T-helper 2 cell treated with Interferon-gamma antibody and Interleukin-4, amounts not matched to agents 5 μg/mL and 100 μg/mL, for 36 hours (primary cell): ENCODE measurements around the gene COL25A1.

ENCODE experiments used
- DNase-seq: peaks from one replicate; pipeline ENCODE4 v3.0.0; 2021; ENCODE audit warnings: low spot score
- H3K27ac Mint-ChIP-seq: one replicate; pipeline ENCODE4 v1.8.0; 2021; ENCODE audit warnings: mild to moderate bottlenecking, mixed read lengths
- H3K27me3 Mint-ChIP-seq: one replicate; pipeline ENCODE4 v1.8.0; 2021; ENCODE audit warnings: low read depth, mixed read lengths
- H3K36me3 Mint-ChIP-seq: one replicate; pipeline ENCODE4 v1.8.0; 2021; ENCODE audit warnings: low read depth, mixed read lengths
- H3K4me1 Mint-ChIP-seq: one replicate; pipeline ENCODE4 v1.8.0; 2021; ENCODE audit warnings: low read depth, mixed read lengths
- H3K4me3 Mint-ChIP-seq: one replicate; pipeline ENCODE4 v1.8.0; 2022; ENCODE audit warnings: mild to moderate bottlenecking, moderate library complexity, mixed read lengths
- H3K9me3 Mint-ChIP-seq: one replicate; pipeline ENCODE4 v1.8.0; 2021; ENCODE audit warnings: mixed read lengths

COL25A1 gene

GRCh38 chr4:109185951-109186350 lies 116.5 kb downstream of the COL25A1 start:
- H3K4me1 Mint-ChIP-seq, result no peaks in the 10 kb centered on the region
- no peaks in the 10 kb centered on the region for H3K36me3 Mint-ChIP-seq
- no peak overlapping the region for H3K4me3 Mint-ChIP-seq
- no peaks in the 10 kb centered on the region for H3K9me3 Mint-ChIP-seq
- H3K27me3 Mint-ChIP-seq, result peaks cover 20% of the 10 kb centered on the region
- no peak overlapping the region for H3K27ac Mint-ChIP-seq
- no peak for DNase-seq

GRCh38 chr4:109185548-109185947 lies 116.9 kb downstream of the COL25A1 start:
- Mint-ChIP-seq H3K27ac (no peak overlapping the region), H3K36me3 (no peaks in the 10 kb centered on the region), H3K4me3 (no peak overlapping the region), H3K9me3 (no peaks in the 10 kb centered on the region), H3K4me1 (no peaks in the 10 kb centered on the region), H3K27me3 (peaks cover 21% of the 10 kb centered on the region)
- DNase-seq, result no peak

- Mint-ChIP-seq H3K27ac (no peak overlapping the region), H3K27me3 (peaks cover 25% of the 10 kb centered on the region), H3K4me3 (no peak overlapping the region), H3K4me1 (no peaks in the 10 kb centered on the region), H3K36me3 (no peaks in the 10 kb centered on the region), H3K9me3 (no peaks in the 10 kb centered on the region)
- DNase-seq, result no peak
Measured at GRCh38 chr4:109184491-109184961, 117.9 kb downstream of the COL25A1 start.

DNA sequence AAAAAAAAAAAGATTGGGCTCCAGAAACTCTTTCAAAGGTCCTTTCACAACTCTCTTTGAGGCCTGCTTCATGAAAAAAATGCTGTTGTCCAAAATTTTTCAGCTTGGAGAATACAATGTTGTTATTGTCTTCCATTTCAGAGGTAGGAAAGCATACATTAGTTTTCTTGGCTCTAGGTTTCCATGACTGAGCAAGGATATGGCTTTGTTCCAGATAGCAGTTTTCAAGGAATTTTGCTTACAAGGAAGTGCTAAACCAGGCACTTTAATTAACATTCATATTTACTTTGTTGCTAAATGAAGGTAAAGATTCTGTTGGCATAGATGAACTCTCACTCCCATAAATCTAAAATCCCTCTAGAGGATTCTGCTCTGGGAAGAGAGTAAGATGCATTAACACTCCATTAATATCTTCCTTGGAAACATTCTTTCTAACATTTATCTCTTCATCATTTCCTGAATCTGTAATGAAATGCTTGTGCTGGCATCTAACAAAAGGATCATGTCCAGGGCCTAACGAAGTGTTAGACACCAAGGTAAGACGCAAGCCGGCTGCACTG lies 118.4 kb downstream of the COL25A1 start:
- H3K27me3 Mint-ChIP-seq, result peaks cover 25% of the 10 kb centered on the region
- no peaks in the 10 kb centered on the region for H3K9me3 Mint-ChIP-seq
- no peak overlapping the region for H3K27ac Mint-ChIP-seq
- no peak overlapping the region for H3K4me3 Mint-ChIP-seq
- no peak for DNase-seq
- H3K36me3 Mint-ChIP-seq, result no peaks in the 10 kb centered on the region
- no peaks in the 10 kb centered on the region for H3K4me1 Mint-ChIP-seq

GRCh38 chr4:109182696-109183095 lies 119.8 kb downstream of the COL25A1 start:
- H3K27me3 Mint-ChIP-seq, result peaks cover 26% of the 10 kb centered on the region

GRCh38 chr4:109179061-109179460 lies 123.4 kb downstream of the COL25A1 start:
- Mint-ChIP-seq H3K4me3 (no peak overlapping the region), H3K27me3 (peaks cover 22% of the 10 kb centered on the region), H3K27ac (no peak overlapping the region), H3K9me3 (no peaks in the 10 kb centered on the region), H3K4me1 (no peaks in the 10 kb centered on the region), H3K36me3 (no peaks in the 10 kb centered on the region)
- no peak for DNase-seq

More at GRCh38 chr4:109182696-109183095, 119.8 kb downstream of the COL25A1 start:
- no peak for DNase-seq
- no peaks in the 10 kb centered on the region for H3K9me3 Mint-ChIP-seq
- H3K36me3 Mint-ChIP-seq, result no peaks in the 10 kb centered on the region
- no peaks in the 10 kb centered on the region for H3K4me1 Mint-ChIP-seq
- H3K27ac Mint-ChIP-seq, result no peak overlapping the region
- H3K4me3 Mint-ChIP-seq, result no peak overlapping the region

DNA sequence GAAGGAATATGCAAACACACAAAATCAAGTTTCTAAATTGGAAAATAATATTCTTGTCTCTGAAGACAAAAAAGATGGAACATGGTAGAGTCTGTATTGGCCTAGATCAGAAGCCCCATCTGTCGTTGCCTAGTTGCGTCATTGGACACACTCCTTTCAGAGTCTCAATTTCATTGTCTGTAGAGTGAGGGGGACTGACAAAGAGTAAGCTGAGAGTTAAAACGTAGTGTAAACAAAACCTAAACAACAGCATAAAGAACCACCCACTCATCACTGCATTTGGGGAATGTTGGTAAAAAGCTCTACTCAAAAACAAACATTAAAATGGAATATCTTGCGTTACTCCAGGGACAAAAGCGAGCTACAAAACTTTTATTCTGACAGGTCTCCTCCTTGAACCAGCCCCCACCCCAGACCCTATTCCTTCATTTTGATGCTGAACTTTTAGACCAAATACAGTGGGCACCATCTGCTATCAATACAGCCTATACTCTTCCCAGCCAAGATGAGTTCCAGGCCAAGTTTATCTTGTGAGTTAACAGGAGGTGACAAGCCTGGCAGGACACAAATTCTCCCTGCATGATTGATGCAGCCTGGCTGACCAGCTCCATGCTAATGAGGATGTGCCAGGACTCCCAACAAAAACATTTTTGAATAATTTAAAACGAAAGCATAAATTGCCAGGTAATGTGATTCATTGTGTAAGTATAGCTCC lies 125.2 kb downstream of the COL25A1 start:
- Mint-ChIP-seq H3K9me3 (no peaks in the 10 kb centered on the region), H3K27me3 (peaks cover 17% of the 10 kb centered on the region), H3K36me3 (no peaks in the 10 kb centered on the region), H3K27ac (no peak overlapping the region), H3K4me3 (no peak overlapping the region), H3K4me1 (no peaks in the 10 kb centered on the region)
- DNase-seq, result no peak

GRCh38 chr4:109174224-109174953 lies 128.1 kb downstream of the COL25A1 start:
- H3K27ac Mint-ChIP-seq, result no peak overlapping the region
- no peaks in the 10 kb centered on the region for H3K36me3 Mint-ChIP-seq
- H3K9me3 Mint-ChIP-seq, result no peaks in the 10 kb centered on the region
- no peak overlapping the region for H3K4me3 Mint-ChIP-seq
- peaks cover 12% of the 10 kb centered on the region for H3K27me3 Mint-ChIP-seq
- no peak for DNase-seq
- no peaks in the 10 kb centered on the region for H3K4me1 Mint-ChIP-seq

- no peak overlapping the region for H3K27ac Mint-ChIP-seq
- peaks cover 18% of the 10 kb centered on the region for H3K27me3 Mint-ChIP-seq
- DNase-seq, result no peak
- no peak overlapping the region for H3K4me3 Mint-ChIP-seq
- no peaks in the 10 kb centered on the region for H3K4me1 Mint-ChIP-seq
- H3K9me3 Mint-ChIP-seq, result no peaks in the 10 kb centered on the region
- H3K36me3 Mint-ChIP-seq, result no peaks in the 10 kb centered on the region
Measured at GRCh38 chr4:109172301-109172700, 130.2 kb downstream of the COL25A1 start.

DNA sequence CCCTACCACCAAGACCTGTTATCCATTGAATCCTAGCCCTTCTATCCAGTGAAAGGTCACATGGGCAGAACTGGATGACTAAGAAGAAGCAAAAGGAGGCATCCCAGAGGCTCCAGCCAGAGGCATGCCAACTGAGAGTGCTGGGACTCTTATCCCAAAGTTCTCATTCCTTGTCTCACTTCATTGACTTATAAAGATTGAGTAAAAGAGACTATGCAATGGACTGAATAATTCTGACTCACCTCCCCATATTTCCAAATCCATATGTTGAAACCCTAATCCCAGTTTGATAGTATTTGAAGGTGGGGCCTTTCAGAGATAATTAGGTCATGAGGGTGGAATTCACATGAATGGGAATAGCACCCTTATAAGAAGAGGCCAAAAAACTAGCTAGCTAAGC lies 131.4 kb downstream of the COL25A1 start:
- Mint-ChIP-seq H3K4me1 (no peaks in the 10 kb centered on the region), H3K27me3 (peaks cover 26% of the 10 kb centered on the region), H3K27ac (no peak overlapping the region), H3K9me3 (no peaks in the 10 kb centered on the region), H3K4me3 (no peak overlapping the region), H3K36me3 (no peaks in the 10 kb centered on the region)
- no peak for DNase-seq

DNA sequence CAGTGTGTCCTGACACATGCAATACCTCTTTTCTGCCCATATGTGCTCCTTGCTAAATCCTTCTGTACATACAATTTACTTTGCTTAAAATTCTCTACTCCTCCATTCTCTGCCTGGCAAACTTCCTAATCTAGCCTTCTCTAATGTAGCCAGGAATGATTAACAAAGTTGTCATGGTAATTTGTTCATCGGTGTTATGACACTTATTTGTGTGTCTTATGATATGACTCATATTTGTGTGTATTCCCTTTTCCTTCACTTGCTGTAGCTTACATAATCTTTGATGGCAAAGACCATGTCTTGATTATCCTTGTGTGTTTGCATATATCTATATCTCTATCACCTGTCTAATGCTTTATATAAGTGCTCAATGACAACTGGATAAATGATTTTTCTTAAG lies 133.3 kb downstream of the COL25A1 start:
- H3K4me1 Mint-ChIP-seq, result no peaks in the 10 kb centered on the region
- H3K4me3 Mint-ChIP-seq, result no peak overlapping the region
- no peaks in the 10 kb centered on the region for H3K9me3 Mint-ChIP-seq
- DNase-seq, result no peak
- H3K27ac Mint-ChIP-seq, result no peak overlapping the region
- H3K27me3 Mint-ChIP-seq, result peaks cover 30% of the 10 kb centered on the region
- no peaks in the 10 kb centered on the region for H3K36me3 Mint-ChIP-seq

DNA sequence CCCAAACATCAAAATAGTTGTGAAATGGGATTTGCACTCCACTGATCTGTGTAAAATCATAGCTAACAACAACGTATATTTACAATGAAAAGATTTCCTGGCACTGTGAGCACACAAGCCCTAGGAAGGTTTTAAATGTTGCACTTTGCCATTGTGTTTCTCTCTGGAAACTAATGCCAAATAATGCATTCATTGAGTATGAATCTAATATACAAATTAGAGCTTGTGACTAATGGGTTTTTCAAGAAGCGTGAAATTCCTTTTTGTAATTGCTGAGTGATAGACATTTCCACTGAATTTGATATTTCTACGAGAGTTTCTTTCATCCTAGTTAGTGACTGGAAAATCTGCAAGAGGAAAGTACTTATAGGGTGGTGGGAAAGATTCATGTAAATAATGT lies 135.9 kb downstream of the COL25A1 start:
- Mint-ChIP-seq H3K9me3 (no peaks in the 10 kb centered on the region), H3K4me3 (no peak overlapping the region), H3K27me3 (peaks cover 27% of the 10 kb centered on the region), H3K4me1 (no peaks in the 10 kb centered on the region), H3K27ac (no peak overlapping the region), H3K36me3 (no peaks in the 10 kb centered on the region)
- no peak for DNase-seq

GRCh38 chr4:109166126-109166525 lies 136.3 kb downstream of the COL25A1 start:
- Mint-ChIP-seq H3K9me3 (no peaks in the 10 kb centered on the region), H3K4me1 (no peaks in the 10 kb centered on the region), H3K4me3 (no peak overlapping the region), H3K27ac (no peak overlapping the region), H3K27me3 (peaks cover 27% of the 10 kb centered on the region), H3K36me3 (no peaks in the 10 kb centered on the region)
- DNase-seq, result no peak

DNA sequence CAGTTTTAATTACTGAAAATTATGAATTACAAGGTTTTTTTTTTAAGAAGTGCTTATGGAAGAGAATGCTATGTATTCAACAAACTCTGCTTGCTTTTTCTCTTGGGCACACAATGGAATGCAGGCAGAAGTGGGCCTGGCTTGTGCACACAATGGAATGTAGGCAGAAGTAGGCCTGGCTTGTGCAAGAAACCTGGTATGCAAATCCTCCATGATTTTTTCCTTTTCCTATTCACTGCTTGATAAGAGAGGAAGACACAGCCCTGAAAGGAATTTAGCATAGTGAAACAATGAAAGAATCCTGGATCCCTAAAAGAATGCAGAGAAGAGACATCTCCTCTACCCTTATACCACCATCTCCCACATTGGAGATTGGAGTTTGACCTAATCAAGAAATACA lies 138.4 kb downstream of the COL25A1 start:
- no peak for DNase-seq
- Mint-ChIP-seq H3K36me3 (no peaks in the 10 kb centered on the region), H3K4me3 (no peak overlapping the region), H3K4me1 (no peaks in the 10 kb centered on the region), H3K27ac (no peak overlapping the region), H3K9me3 (no peaks in the 10 kb centered on the region), H3K27me3 (peaks cover 26% of the 10 kb centered on the region)
